Kidney (tissue), 14 donors: ENCODE data around the gene DPP3. TPM values are rescaled to one million over a fixed set of nuclear protein-coding genes. Genes with fewer than 3 reads are reported as not detected.

Experiments used
- DNase-seq, 5 donors: peaks; one replicate each; pipeline ENCODE4 v3.0.0-alpha.2; 2013 to 2020
- FAIRE-seq: peaks from 2 replicates; lab custom pipeline; 2012; peaks lifted over from hg19 to GRCh38; lab: Jason Lieb, UNC
- H3K27ac ChIP-seq, 2 donors: one replicate each; pipeline ENCODE4 v1.7.0; 2013; ENCODE audit warnings: low read depth in 2 of 2, low read length in 2 of 2, inconsistent platforms in 1 of 2
- H3K27me3 ChIP-seq: one replicate; pipeline ENCODE4 v1.7.1; 2013; ENCODE audit warnings: low read length, inconsistent platforms; ENCODE audit not compliant: control insufficient read depth, insufficient read depth
- H3K36me3 ChIP-seq, 3 donors: one replicate each; pipeline versions ENCODE4 v1.7.0 to v1.7.1; 2013; ENCODE audit warnings: low read length in 3 of 3, control low read depth in 1 of 3, inconsistent platforms in 1 of 3; ENCODE audit not compliant: insufficient read depth in 3 of 3, control insufficient read depth in 2 of 3
- H3K4me1 ChIP-seq, 3 donors: one replicate each; pipeline versions ENCODE4 v1.7.0 to v1.7.1; 2013; ENCODE audit warnings: low read length in 3 of 3, inconsistent platforms in 1 of 3, low read depth in 1 of 3; ENCODE audit not compliant: control insufficient read depth in 2 of 3, insufficient read depth in 2 of 3
- H3K4me3 ChIP-seq, 3 donors: one replicate each; pipeline versions ENCODE4 v1.7.0 to v1.8.1; 2013; ENCODE audit warnings: low read length in 3 of 3, control low read depth in 1 of 3, inconsistent platforms in 1 of 3
- H3K9ac ChIP-seq, 3 donors: one replicate each; pipeline versions ENCODE4 v1.7.0 to v1.7.1; 2013; ENCODE audit warnings: low read length in 3 of 3, control low read depth in 1 of 3, inconsistent platforms in 1 of 3
- H3K9me3 ChIP-seq, 3 donors: one replicate each; pipeline versions ENCODE4 v1.7.0 to v1.7.1; 2013; ENCODE audit warnings: low read length in 3 of 3, control low read depth in 1 of 3, inconsistent platforms in 1 of 3; ENCODE audit not compliant: control insufficient read depth in 2 of 3, insufficient read depth in 1 of 3
- CTCF ChIP-seq: IDR thresholded peaks from 3 replicates; pipeline ENCODE4 v1.5.1; 2012; ENCODE audit warnings: mild to moderate bottlenecking, moderate library complexity, borderline replicate concordance; ENCODE audit not compliant: insufficient read depth; ENCODE audit errors: extremely low read depth
- intact Hi-C: fragments of 100-400 bp; cut with DNase I; formaldehyde crosslinking; loops from one replicate; pipeline ENCODE4 v1.11.1; 2022
- polyA plus RNA-seq: library from polyadenylated mRNA; stranded (reverse); fragments of 350-450 nt; fragmentation: Illumina TruSeq; extraction: RNeasy Lipid Tissue Mini Kit (QIAGEN cat#74804); gene quantifications from one replicate; pipeline ENCODE4 v1.2.3, GENCODE V29; 2014; ENCODE audit warnings: low read depth, low replicate concordance; ENCODE audit not compliant: insufficient read depth
- total RNA-seq: library from RNA; stranded (reverse); fragmentation: NEBNext Ultra II Directional; extraction: Animal tissue kit (Norgen Biotek cat#: 25700); gene quantifications from one replicate; pipeline ENCODE4 v1.2.1, GENCODE V29; 2021
- donor health status: control.
- donor health status: control.
- donor health status: control.
- donor health status: control.
- donor health status: control.
- donor health status: DM: yes; HTN: yes; CAD: no.
- donor health status: Normal renal cell carcinoma (clear cell type).

DPP3 gene
- total and polyA plus RNA-seq, 2 donors from 2014 or later, result 32.9 to 41.7 TPM

- intact Hi-C loops, result no loop called here
- Histone ChIP-seq H3K27me3 (no peaks in the 10 kb centered on the region), H3K9ac (peak within 1 kb of the TSS in 2 of 3 donors; percentile 67 to 69), H3K4me3 (peak within 1 kb of the TSS; percentile 14 to 77 (median 69)), H3K9me3 (no peaks in the 10 kb centered on the region), H3K36me3 (peaks cover 0 to 2% (median 0%) of the 10 kb centered on the region in 3 donors), H3K27ac (no peak within 1 kb of the TSS), H3K4me1 (peaks cover 0 to 9% (median 4%) of the 10 kb centered on the region in 3 donors)
- TF ChIP-seq CTCF, result no peak
- FAIRE-seq (no peak), DNase-seq (peak in 3 of 5 donors; percentile 27 to 80 (median 71))
Measured at GRCh38 chr11:66546368-66546965, 66.2 kb downstream of the DPP3 start, which contains the start of gene ACTN3. Gene ACTN3, plus strand, starts transcription at chr11:66546903. Its CDS starts 35 bp downstream, at chr11:66546938.

- intact Hi-C loops, result no loop called here
- H3K27me3 ChIP-seq, result no peaks in the 10 kb centered on the region
- TF ChIP-seq CTCF, result no peak
- no peaks in the 10 kb centered on the region for H3K9me3 ChIP-seq
- H3K36me3 ChIP-seq, result peaks cover 0 to 2% (median 0%) of the 10 kb centered on the region in 3 donors
- H3K9ac ChIP-seq, result no peak overlapping the region
- FAIRE-seq (no peak), DNase-seq (peak in 1 of 5 donors; percentile 62)
- H3K4me3 ChIP-seq, result no peak overlapping the region
- no peak overlapping the region for H3K27ac ChIP-seq
- H3K4me1 ChIP-seq, result peaks cover 0 to 9% (median 4%) of the 10 kb centered on the region in 3 donors
Measured at GRCh38 chr11:66546966-66547661, 66.9 kb downstream of the DPP3 start.

- no peak for TF ChIP-seq CTCF
- peaks cover 0 to 9% (median 4%) of the 10 kb centered on the region in 3 donors for H3K4me1 ChIP-seq
- intact Hi-C loops, result no loop called here
- H3K27me3 ChIP-seq, result no peaks in the 10 kb centered on the region
- H3K27ac ChIP-seq, result no peak overlapping the region
- H3K9ac ChIP-seq, result no peak overlapping the region
- no peaks in the 10 kb centered on the region for H3K9me3 ChIP-seq
- H3K4me3 ChIP-seq, result no peak overlapping the region
- peak in 1 of 5 donors; percentile 55 for DNase-seq
- FAIRE-seq, result no peak
- no peaks in the 10 kb centered on the region for H3K36me3 ChIP-seq
Measured at GRCh38 chr11:66547662-66548009, 67.4 kb downstream of the DPP3 start.
